ENCODE data around the gene CHCHD6.

The CHCHD6 gene

DNA sequence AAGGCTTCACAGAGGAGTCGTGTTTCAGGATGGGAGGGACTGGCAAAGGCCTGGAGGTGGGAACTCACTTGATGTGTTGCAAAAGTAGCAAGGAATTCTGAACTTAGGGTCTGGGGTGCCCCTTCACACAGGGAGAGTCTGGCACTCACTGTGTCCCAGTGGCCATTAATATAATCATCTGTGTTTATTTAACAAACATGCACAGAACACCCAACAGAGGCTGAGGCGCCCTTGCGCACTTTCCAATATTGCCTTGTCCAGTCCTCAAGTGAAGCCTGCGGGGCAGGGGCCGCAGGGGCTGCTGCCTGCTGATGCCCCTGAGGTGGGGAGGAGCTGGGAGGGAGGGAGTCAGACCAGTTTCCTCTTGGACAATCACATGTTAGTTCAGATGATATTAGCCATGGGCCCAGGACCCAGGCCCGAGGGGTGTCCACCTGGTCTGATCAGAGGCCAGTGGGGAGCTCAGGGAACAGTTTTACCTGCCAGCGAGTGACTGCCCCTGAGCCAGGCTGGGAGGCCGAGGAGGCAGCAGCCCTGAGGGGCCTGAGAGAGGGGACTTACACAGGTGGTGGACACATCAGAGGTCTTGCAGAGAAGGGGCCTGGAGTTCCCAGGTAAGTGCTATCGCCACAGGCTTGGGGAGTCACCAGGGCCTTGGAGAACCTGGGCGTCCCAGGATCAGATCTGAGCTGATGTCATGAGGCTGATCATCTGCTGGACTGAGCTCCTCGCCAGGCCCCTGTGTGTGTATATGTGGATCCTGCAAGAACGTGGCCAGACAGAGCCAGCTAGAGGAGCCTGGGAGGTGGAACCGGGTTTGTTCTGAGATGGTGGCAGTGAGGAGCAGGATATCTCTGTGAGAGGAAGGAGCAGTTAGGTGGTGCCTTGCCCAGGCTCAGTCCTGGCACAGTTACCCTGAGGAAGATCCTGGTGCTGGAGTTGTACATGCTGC, 35.3 kb upstream of the CHCHD6 start:
- DNase-seq (ENCODE audit: low spot score), result no peak

DNA sequence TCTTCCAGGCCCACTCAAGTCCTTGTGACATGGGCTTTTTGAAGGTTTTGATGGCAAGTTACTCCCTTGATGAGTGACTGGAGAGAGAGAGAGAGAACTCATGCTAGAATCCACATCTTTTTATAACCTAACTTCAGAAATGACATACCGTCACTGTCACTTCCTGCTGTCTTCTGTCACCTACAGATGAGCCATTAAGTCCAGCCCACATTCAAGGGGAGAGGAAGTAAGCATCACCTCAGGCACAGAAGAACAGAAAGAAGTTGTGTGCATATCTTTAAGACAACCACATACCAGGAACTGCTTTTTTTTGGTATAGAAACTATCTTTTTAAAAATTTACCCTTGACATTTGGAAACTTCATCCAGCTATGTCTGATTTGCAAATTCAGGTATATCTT, 32.5 kb upstream of the CHCHD6 start:
- DNase-seq (ENCODE audit: low spot score), result no peak

DNA sequence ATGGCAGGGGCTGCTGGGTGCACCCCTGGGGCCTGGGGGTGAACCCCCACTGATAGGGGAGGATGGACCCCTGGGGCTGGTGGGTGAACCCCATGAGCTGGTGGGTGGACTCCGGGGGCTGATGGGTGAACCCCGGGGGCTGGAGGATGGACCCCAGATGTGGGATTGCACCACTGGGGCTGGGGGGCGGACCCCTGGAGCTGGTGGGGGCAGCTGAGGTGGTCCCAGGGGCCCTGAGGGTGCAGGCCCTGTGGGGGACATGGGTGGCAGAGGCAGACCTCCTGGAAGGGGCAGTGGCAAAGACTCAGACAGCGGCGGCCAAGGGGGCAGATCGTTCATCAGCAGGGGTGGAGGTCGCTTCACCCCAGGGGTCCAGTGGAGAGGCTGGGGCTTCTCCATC, 31.7 kb upstream of the CHCHD6 start:
- no peak for DNase-seq (ENCODE audit: low spot score)

DNA sequence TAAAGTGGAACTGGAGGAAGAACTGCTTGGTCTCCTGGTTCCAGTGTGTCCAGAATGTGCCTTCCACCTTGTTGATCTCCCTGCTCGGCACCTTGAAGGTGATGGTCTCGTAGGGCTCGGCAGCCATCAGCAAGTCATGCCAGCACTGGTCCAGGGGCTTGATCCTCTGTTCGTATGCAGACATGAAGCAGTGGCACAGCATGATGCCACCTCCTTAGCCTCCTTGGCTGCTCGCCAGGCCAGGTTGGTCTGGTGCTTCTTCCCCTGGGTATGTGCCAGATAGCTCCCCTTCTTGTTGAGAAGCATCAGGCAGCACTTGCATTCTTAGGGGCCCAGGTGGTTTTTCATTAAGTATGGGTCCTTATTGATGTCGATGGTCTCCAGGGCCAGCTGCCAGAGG, 31.3 kb upstream of the CHCHD6 start:
- no peak for DNase-seq (ENCODE audit: low spot score)

DNA sequence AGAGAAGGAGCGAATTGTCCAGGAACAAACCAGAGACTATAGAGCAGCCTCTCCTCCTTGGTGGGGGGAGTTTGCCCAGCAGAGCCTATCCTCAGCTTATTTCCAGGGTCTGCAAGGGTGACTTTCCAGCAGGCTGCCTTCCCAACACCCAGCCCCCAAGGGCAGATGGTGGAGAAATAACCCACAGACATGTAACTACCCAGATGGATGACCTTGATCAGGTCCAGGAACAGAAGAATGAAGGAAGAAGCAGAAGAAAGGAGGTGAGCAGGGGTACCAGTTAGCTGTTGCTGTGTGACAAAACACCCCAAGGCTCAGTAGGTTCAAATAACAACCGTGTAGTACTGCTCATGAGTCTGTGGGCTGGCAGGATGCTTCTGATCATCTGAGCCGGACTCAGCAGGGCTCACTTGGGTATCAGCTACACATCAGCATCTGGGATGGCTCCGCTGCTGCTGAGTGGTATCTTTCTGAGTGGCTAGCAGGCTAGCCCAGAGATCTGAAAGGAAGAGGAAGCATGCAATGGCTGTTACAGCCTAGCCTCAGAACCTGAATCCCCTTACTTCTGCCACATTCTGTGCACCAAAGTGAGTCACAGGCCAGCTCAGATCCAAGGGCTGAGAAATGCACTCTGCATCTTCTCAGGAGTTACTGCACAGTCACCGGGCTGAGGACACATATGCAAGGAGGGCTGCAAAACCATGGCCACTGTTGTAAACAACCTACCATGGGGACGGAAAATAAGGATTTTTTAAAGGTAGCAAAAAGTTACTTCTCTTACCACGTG, 26.9 kb upstream of the CHCHD6 start:
- DNase-seq (ENCODE audit: low spot score), result no peak

DNA sequence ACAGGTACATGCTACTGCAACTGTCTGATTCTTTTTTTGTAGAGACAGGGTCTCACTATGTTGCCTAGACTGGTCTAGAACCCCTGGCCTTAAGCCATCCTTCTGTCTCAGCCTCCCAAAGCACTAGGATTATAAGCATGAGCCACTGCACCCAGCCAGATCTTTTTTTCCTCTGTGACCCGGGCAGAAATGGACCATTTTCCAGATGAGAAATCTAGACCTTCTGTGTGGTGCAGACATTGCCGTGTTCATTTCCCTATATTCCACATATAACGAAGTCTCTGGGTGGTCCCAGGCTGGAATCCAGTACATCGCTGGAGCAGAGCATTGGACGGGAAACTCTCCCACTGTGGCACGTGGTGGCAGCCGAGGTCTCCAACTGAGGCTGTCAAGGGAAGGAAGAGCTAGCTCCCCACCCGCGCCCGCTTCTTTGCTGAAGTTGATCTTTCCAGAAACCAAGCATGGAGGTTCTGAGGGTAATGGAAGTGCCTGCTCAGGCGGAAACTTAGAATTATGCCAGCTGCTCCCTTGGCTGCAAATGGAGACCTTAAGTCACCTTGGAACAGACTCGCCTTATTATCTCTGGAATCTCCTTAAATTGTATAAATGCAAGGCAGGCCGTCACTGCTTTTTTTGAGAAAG, 26.1 kb upstream of the CHCHD6 start:
- DNase-seq (ENCODE audit: low spot score), result no peak

DNA sequence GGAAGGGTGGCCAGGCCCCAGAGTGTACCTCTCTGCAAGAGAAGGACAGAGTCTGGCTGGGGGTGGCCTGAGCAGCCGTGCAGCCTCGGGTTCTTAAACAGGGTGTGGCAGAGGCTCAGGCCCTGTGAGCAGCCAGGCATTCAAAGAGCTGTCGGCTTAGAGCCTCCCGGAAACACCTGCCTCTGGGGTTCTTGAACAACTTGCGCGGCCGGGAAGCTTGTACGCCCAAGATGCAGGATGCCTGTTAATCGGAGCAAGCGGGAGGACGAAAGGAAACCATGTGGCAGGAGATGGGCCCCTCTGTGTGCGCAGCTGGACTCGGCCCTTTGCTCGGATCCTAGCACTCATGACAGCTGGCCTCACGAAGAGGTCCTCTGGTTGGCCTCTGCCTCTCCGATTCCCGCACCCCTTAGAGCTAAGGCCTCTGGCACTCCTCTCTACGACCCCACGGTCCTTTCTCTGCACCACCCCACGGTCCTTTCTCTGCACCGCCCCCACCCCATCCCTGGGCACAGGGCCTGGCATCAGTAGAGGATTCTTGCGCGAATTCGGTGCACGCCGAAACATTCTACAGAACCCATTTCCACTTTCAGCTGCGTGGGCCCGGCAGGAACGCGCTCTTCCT, 25.2 kb upstream of the CHCHD6 start:
- no peak for DNase-seq (ENCODE audit: low spot score)

DNA sequence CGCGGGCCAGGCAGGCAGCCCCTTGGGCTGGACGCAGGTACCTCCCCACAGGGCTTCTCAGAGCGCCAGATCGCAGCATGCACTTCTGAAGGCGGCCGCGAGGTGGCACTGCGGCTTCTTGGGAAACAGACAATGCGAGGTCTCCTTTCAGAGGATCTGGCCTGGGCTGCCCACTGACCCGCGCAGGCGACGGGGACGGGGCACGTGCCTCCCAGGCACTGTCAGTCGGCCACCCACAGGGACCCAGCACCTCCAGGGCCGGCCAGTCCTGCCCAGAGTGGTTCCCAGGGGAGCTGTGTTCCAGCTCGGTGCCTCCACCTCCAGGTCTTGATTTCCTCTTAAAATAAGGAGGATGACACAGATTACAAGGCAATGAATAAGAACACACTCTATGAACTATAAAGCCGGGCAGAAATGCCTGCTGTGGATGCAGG, 24.7 kb upstream of the CHCHD6 start:
- DNase-seq (ENCODE audit: low spot score), result peak; percentile 59

DNA sequence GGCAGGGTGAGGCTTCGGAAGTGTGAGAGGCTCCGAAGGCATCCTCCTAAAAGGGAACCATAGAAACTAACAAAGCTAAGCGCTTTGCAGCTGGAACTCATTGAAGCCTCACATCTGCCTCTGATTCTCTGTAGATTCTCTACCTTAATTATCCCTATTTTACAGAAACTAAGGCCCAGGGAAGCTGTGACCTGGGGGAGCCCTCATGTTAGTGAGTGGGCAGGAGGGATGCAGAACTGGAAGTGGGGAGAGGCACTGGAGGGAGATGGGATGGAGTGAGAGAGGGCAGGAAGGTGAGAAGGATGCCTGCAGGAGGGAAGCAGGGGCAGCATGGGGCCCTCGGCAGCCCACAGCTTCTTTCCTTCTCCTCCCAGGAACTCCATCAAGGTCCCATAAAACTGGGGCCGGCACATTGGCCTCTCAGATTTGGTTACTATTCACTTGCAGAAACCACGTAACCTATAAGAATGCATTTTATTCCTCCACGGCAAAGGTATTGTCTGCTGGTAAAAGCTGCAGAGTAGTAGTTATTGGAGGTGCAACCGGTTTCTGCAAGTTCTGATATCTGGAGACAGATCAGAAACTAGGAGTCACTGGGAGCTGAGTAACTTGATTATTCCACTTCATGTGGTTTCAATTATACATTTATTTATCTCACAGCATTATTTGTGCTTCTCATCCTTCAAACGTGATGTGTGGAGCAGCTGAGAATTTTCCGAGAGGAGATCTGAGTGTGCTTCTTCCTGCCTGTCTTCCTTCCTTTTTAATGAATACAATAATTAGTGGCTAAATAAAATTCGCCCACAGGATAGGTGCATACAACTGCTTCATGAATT, 24.0 kb upstream of the CHCHD6 start:
- no peak for DNase-seq (ENCODE audit: low spot score)

DNA sequence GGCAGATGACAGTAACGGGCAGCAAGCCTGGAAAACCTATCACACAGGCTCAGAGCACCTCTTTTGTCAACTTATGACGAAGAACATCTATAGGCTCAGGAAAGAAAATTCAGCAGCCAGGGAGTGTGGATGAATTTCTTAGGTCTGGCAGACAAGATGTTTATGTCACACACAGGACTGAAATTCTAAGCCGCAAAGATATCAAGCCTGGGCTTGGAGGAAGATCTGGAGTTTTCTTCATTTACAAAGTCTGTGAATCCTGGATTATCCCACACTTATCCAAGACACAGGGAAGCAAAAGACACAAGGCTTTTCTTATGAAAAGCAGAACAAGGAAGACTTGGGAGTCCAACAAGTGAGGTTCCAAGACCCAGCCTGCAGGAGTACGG, 23.4 kb upstream of the CHCHD6 start:
- no peak for DNase-seq (ENCODE audit: low spot score)

DNA sequence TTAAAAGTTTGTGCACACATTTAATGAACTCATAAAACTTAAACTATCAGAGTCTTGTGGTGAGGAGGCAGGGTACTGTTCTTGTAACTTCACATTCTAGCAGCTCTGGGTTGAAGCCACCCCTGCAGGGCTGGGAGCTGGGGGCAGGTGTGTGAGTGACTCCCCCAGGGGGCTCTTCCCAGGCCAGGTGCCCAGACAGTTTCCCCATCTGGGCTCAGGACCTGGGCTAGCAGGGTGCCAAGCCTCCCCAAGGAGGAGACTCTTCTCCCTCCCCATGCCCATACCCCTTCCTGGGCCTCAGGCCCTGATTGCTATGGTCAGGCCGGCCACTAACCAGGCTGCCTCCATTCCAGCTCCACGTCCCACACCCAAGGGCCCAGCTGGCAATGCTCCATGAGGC, 22.0 kb upstream of the CHCHD6 start:
- no peak for DNase-seq (ENCODE audit: low spot score)

DNA sequence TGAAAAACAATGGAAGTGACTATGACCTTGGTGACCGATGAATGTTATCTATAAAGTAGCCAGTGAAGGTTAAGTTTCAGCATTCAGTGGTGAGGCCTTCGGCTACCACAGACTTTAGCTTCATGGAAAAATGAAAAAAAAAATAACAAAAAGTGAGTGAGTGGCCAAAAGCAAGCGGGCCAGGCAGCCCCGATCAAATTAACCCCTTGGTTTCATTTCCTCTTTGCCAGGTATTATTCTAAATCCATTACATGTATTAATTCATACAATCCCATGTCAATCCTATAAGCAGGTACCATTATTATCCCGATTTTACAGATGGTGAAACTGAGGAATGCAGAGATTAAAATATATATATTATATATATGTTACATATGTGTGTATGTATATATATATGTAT, 21.0 kb upstream of the CHCHD6 start:
- DNase-seq (ENCODE audit: low spot score), result no peak

DNA sequence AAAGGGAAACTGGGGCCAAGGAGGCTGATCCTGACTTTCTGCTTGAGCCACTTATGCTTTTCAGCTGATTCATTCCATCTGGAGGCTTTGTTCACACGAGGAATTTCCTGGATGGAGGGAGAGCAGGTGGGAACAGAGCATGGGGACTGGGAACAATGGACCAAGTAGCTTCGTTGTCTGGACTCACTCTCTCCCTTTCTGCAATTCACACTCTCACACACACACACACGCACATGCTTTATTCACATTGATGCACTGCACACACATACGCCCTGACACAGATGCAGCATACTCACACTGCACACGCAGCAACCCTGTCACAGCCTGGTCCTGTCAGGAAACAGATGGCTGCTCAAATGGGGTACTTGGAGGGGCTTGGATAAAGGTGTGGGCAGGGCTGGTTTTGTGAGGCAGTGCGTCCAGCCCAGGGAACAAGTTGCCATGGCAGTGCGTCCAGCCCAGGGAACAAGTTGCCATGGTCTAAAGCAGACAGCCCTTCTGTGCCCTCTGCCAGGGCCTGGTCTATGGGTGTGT, 19.8 kb upstream of the CHCHD6 start:
- DNase-seq (ENCODE audit: low spot score), result no peak

DNA sequence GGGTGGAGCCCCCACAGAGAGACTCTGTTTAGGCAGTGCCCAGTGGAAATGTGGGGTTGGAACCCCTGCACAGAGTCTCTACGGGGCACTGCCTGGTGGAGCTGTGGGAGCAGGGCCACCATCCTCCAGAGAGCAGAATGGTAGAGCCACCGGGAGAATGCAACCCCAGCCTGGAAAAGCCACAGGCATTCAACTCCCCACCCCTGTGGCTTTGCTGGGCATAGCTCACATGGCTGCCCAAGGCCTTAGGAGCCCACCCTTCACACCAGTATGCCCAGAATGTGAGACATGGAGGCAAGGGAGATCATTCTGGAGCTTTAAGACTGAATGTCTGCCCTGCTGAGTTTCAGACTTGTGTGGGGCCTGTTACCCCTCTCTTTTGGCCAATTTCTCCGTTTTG, 19.0 kb upstream of the CHCHD6 start:
- DNase-seq (ENCODE audit: low spot score), result no peak

DNA sequence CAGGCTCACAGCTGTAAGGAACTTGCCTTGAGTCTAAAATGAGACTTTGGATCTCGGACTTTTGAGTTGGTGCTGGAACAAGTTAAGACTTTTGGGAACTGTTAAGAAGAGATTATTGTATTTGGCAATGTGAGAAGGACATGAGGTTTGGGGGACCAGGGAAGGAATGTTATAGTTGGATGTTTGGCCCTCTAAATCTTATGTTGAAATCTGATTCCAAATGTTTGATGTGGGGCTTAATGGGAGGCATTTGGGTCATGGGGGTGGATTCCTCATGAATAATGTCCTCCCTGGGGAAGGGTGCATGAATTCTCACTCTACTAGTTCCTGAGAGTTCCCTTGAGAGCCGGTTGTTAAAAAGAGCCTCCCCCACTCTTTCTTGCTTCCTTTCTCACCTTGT, 18.5 kb upstream of the CHCHD6 start:
- no peak for DNase-seq (ENCODE audit: low spot score)

DNA sequence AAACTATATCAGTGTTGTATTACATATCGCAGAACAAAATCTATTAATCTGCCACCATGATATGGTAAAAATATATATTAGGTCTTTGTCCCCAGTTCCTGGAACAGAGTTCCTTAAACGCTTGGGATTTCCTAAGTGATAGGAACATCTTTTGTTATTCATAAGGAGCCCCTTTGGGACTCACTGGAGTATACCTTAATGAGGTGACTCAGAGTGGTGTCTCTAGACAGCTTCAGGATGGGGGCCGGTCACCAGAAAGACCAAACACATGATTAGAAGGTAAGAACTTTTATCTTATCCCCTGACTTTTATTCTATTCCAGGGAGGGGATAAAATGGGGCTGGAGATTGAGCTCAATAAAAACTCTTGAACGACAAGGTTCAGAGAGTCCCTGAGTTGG, 12.3 kb upstream of the CHCHD6 start:
- DNase-seq (ENCODE audit: low spot score), result no peak

DNA sequence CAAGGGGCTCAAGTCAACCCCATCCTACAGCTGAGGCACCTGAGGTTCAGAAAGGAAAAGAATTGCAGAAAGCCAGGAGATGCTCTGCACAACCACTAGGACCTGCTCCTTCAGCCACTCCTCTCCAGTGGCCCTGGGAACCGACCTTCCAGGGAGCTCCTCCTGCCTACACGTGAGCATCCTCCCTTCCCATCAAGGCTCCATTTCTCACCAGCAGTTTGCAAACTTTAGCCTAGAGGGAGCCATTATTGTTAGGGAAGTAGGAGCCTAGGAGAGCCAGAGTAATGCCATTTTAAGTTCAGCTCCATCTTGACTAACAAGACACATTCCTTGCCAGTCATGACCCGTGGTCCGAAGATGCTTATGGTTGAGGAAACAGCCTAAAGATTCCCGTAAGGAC, 11.2 kb upstream of the CHCHD6 start:
- DNase-seq (ENCODE audit: low spot score), result no peak

DNA sequence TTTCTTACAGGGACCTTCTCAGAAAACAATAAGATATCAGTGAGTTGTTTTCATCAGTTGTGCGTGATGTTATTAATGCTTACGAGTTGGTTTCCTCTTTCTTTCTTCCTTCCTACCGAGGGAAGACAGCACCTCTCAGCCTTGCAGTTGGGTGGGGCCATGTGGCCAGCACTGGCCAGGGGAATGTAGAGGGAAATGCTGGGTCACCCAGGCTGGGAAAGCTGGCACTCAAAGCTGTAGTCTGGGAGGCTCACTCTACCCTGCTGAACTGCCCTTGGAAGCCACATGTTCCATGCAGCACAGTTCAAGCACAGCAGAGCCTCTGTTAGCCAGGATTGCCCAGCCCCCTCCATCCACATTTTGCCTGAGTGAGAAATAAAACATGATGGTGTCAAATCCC, 10.1 kb upstream of the CHCHD6 start:
- no peak for DNase-seq (ENCODE audit: low spot score)

DNA sequence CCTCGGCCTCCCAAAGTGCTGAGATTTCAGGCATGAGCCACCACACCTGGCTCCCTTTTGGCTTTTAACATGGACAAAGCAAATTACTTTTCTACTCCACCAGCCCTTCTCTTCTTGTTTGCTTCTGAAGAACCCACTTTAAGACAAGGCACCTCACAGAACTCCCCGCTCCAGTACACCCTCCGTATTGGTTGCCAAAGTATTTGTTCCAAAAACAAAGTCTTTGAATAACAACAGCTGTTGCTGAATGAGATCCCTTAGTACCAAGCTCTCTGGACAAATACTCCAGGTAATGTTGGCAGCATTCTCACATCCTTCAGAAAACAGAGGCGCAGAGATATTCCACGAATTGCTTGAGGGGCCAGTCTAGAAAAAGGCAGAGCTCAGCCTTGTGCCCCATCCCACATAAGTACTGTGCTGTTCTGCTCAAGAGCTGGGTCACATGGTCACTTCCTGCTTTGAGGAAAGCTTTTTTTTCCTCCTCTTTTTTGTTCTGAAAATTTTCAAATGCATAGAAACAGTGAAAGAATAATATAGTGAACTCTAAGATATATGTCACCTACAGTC, 7.3 kb upstream of the CHCHD6 start:
- DNase-seq (ENCODE audit: low spot score), result no peak

DNA sequence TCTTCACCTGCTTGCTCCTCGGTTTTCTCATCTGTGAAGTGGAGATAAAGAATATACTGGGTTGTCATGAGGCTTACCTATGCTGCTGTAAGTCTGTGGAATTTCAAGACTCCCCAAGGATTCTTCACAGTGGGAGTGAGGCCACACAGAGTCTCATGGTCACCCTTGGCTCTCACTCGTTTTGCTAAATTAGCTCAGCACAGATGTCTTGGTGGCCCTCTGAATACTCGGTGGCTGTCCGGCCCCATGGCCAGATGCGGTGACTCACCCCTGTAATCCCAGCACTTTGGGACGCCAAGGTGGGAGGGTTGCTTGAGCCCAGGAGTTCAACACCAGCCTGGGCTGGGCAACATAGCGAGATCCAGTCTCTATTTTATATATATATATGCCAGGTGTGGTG, 5.0 kb upstream of the CHCHD6 start:
- no peak for DNase-seq (ENCODE audit: low spot score)

Measured in pons (tissue), 1 donor.